Measurements from ENCODE around the gene C6orf52.

Gene C6orf52

DNA sequence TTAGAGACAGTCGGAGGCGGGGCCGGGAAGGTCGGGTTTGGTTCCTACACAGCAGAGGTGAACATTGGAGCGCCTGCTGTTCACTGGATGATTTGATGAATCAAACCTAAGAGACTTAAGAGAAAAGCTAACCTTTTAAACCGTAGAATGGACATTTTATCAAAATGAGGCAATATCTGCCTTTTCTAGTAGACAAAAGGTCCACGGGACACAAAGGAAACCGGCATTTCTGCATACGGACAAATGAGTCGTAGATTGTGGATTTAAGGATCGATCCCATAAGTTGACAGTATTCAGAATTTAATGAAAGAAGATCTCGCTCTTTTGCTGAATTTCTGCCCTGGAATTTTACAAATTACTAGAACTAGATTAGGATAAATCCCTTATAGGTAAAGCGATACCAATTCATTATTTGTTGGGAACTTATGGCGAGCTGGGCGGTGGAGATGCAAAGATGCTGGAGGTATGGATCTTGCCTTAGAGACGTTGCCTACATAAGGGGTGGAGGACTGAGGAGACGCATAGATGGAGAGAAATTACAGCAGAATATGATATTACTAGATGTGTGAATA is 756 bp upstream of the C6orf52 start:
- no peak for DNase-seq (ENCODE audit: low spot score)
- TF ChIP-seq, protein P1, sequence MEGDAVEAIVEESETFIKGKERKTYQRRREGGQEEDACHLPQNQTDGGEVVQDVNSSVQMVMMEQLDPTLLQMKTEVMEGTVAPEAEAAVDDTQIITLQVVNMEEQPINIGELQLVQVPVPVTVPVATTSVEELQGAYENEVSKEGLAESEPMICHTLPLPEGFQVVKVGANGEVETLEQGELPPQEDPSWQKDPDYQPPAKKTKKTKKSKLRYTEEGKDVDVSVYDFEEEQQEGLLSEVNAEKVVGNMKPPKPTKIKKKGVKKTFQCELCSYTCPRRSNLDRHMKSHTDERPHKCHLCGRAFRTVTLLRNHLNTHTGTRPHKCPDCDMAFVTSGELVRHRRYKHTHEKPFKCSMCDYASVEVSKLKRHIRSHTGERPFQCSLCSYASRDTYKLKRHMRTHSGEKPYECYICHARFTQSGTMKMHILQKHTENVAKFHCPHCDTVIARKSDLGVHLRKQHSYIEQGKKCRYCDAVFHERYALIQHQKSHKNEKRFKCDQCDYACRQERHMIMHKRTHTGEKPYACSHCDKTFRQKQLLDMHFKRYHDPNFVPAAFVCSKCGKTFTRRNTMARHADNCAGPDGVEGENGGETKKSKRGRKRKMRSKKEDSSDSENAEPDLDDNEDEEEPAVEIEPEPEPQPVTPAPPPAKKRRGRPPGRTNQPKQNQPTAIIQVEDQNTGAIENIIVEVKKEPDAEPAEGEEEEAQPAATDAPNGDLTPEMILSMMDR (IDR thresholded peaks at IDR 0.05; ENCODE audit: extremely low read depth, missing control alignments), result no peak

DNA sequence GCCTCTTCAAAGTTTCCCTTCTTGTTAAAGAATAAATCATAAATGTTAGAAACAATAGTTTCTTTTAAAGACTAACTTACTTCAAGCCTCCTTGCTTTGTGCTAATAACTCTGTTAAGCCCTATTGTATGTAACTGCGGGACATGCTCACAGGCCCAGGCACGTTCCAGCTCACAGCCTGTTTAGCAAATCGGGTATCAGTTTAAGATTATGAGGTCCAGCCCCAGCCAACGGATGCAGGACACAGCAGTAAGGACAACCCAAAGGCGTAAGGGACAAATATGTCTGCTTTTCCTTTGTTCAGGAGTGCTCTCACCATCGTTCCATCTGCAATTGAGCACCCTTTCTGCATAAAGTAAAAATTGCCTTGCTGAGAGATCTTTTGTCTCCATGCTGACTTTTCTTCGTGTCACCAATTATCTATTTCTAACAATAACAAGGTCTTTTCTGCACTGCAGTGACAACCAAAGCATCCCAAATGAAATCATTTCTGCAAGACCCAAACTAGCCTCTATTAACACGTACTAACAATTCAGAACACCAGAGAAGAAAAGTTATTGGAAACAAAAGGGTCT is 1.4 kb downstream of the C6orf52 start:
- no peak for DNase-seq (ENCODE audit: low spot score)
- TF ChIP-seq, protein P1 (IDR thresholded peaks at IDR 0.05; ENCODE audit: extremely low read depth, missing control alignments), result no peak

DNA sequence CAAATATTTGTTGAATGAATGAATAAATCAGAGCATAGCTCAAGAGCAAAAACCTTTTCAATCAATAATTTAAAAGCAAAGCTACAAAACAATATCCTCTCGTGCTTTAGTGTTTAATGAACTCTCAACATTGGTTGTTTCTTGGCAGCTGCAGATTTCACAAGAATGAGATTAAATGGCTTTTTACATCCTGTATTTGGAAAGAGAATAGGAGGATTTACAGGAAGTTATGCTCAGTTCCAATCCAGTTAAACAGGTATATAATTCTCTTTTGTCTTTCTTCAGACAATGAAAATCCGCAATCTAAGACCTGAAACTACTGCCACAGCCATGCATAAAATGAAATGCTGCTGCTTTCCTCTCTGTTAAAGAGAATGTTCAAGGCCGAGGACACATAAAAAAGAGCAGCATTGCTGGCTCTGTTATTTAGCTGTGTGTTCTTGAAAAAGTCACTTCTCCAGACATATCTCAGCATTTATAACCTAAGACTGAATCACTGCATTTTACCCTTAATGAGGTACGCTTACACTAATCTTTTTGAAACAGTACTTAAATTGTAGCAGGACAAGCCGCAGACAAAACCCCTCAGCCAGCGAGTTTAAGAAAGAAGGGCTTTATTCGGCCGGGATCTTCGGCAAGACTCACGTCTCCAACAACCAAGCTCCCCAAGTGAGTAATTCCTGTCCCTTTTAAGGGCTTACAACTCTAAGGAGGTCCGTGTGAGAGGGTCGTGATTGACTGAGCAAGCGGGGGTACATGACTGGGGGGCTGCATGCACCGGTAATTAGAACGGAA is 3.6 kb downstream of the C6orf52 start:
- no peak for DNase-seq (ENCODE audit: low spot score)
- TF ChIP-seq, protein P1 (IDR thresholded peaks at IDR 0.05; ENCODE audit: extremely low read depth, missing control alignments), result no peak

DNA sequence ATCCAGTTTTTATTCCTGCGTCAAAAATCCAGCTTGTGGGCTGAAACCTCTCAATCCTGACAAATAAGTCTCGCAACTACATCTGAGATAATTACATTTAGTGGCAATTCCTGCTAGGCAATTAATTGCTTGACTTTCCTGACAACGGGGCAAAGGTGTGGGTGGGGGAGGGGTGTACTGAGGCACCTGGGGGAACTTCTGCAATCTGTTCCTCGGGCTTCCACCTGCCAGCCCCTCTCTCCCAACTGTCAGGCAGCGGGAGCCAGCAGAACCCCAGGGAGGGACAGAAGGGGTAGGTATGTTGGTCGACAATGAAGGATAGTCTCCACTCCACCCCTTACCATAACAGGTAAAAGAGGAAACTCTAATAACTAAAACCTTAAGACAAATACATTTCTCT is 6.8 kb downstream of the C6orf52 start:
- DNase-seq (ENCODE audit: low spot score), result no peak
- TF ChIP-seq, protein P1 (IDR thresholded peaks at IDR 0.05; ENCODE audit: extremely low read depth, missing control alignments), result no peak

DNA sequence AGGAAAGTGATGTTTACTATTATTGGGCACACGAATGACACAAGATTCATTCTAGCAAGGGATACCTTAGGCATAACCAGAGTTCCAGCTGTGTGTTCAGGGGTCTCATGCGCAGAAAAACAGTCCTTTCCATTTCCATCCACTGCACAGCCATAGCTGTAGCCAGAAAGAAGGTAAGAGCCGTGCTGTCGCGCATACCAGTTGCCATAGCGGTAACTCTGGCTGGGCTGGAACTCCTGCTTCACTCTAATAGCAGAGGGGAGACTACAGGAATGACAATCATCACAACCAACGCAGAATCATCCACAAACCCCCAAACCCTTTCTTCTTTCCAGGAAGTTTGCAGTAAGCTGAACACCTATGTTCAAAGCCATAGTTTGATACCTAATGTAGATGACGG is 7.5 kb downstream of the C6orf52 start:
- no peak for DNase-seq (ENCODE audit: low spot score)
- TF ChIP-seq, protein P1 (IDR thresholded peaks at IDR 0.05; ENCODE audit: extremely low read depth, missing control alignments), result no peak

DNA sequence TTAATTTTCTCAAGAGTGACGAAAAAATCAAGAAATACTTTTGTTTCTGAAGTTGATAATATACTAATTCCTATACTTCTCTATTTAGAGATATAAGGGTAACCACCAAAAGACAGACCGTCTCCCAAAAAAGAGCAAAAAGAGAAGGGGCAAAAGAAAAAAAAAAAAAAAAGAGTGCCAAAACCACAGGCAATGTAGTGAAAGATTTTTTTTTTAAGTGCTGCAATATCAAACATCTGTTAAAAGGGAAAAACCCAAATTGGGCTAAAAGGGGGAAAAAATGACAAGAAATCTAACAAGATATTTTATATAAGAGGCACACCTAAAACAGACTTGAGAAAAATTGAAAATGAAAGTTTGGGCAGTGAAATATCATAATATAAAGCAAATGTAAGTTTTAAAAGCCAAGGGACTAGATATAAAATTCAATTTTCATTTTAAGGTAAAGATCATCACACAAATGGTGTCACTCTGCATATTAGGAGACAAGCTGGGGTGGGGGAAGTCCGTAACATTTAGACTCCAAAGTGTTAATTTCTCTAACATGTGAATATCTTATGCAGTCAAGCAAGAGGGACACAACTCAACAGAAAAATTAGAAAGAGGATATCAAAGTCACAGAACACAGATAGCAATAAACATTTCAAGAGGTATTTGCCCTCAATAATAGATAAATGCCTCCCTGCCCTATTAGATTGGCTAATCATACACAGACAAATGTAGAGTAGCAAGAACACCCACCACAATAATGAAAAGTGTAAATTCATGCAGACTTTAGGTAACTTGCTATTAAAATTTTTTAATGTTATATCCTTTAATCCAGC is 9.1 kb downstream of the C6orf52 start:
- TF ChIP-seq, protein P1 (IDR thresholded peaks at IDR 0.05; ENCODE audit: extremely low read depth, missing control alignments), result no peak

More for the DNA sequence above, 9.1 kb downstream of the C6orf52 start:
- DNase-seq (ENCODE audit: low spot score), result no peak
